ENCODE data around the gene TENT4A.

TENT4A gene

DNA sequence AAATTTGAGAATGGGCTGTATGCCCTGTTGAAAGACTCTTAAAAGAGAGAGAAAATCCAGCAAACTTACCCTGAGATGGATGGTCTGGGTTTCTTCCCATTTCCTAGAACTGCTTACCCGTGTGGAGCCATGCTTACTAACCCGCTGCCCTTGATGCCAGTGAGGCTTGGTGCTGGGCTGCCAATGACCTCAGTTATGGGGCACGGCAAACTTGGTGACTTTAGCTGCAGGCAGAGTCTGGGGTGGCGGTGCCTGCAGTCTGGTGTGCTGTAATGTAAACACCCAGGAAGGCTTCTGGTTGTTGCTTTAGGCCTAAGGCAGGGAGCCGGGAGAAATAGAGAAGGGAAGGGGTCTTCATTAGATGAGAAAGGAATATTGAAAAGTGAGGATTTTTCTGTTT is 7.3 kb upstream of the TENT4A start:
- TF ChIP-seq, protein P1, sequence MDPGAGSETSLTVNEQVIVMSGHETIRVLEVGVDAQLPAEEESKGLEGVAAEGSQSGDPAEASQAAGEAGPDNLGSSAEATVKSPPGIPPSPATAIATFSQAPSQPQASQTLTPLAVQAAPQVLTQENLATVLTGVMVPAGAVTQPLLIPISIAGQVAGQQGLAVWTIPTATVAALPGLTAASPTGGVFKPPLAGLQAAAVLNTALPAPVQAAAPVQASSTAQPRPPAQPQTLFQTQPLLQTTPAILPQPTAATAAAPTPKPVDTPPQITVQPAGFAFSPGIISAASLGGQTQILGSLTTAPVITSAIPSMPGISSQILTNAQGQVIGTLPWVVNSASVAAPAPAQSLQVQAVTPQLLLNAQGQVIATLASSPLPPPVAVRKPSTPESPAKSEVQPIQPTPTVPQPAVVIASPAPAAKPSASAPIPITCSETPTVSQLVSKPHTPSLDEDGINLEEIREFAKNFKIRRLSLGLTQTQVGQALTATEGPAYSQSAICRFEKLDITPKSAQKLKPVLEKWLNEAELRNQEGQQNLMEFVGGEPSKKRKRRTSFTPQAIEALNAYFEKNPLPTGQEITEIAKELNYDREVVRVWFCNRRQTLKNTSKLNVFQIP (CRISPR knock-in tag; IDR thresholded peaks at IDR 0.05; ENCODE audit: borderline replicate concordance, low read depth): no peak
- TF ChIP-seq, protein P2, sequence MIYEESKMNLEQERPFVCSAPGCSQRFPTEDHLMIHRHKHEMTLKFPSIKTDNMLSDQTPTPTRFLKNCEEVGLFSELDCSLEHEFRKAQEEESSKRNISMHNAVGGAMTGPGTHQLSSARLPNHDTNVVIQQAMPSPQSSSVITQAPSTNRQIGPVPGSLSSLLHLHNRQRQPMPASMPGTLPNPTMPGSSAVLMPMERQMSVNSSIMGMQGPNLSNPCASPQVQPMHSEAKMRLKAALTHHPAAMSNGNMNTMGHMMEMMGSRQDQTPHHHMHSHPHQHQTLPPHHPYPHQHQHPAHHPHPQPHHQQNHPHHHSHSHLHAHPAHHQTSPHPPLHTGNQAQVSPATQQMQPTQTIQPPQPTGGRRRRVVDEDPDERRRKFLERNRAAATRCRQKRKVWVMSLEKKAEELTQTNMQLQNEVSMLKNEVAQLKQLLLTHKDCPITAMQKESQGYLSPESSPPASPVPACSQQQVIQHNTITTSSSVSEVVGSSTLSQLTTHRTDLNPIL (CRISPR knock-in tag; IDR thresholded peaks at IDR 0.05; ENCODE audit: low read depth): no peak
- TF ChIP-seq CSDC2 (CRISPR knock-in tag; IDR thresholded peaks at IDR 0.05) (no peak), ARNTL (CRISPR knock-in tag; IDR thresholded peaks at IDR 0.05; ENCODE audit: borderline replicate concordance, low read depth) (no peak), BACH2 (CRISPR knock-in tag; IDR thresholded peaks at IDR 0.05; ENCODE audit: borderline replicate concordance) (no peak)
- ATAC-seq: no peak

DNA sequence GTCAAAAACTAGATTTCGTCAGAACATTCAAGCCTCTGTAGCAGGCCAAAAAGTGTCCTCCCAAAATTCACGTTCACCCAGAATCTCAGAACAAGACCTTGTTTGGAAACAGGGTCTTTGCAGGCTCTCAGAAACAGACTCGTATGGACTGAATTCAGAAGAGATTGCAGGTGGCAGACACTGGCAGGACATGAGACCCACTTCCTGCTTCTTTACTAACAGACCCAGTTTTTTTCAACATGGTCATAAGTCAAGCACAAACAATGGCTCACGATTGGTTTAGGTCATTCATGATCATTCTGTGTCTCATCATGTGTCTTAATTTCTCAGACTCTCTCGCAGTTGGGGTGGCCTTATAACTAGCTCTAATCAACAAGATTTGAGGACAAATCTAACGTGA is 5.4 kb upstream of the TENT4A start:
- no peak for TF ChIP-seq ESRRG (CRISPR knock-in tag; IDR thresholded peaks at IDR 0.05)
- no peak for TF ChIP-seq ZC3H10 (CRISPR knock-in tag; IDR thresholded peaks at IDR 0.05)
- TF ChIP-seq GLIS3 (CRISPR knock-in tag; IDR thresholded peaks at IDR 0.05): no peak
- TF ChIP-seq ISL1 (CRISPR knock-in tag; IDR thresholded peaks at IDR 0.05): no peak
- no peak for ATAC-seq

DNA sequence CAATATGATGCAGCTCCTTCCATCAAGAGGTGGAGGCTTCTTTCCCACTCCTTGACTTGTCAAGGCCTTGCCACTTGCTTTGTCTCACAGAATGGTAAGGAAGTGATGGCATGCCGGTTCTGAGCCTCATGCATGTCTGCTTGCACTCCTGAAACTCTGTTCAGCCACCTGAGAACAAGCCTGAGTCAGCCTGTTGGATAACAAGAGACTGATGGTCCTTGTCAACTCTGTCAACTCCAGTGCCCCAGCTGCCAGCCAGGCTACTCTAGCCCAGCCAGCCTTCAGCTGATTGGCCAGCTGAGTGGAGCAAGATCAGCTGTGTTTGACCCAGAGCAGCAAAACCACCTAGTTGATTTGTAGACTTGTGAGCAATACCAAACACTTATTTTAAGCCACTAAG is 4.4 kb upstream of the TENT4A start:
- no peak for TF ChIP-seq BACH2 (CRISPR knock-in tag; IDR thresholded peaks at IDR 0.05; ENCODE audit: borderline replicate concordance)
- no peak for TF ChIP-seq SNAI2 (CRISPR knock-in tag; IDR thresholded peaks at IDR 0.05)
- TF ChIP-seq GLIS3 (CRISPR knock-in tag; IDR thresholded peaks at IDR 0.05): no peak
- no peak for TF ChIP-seq ESRRG (CRISPR knock-in tag; IDR thresholded peaks at IDR 0.05)
- no peak for TF ChIP-seq ISL1 (CRISPR knock-in tag; IDR thresholded peaks at IDR 0.05)
- TF ChIP-seq, protein P3, sequence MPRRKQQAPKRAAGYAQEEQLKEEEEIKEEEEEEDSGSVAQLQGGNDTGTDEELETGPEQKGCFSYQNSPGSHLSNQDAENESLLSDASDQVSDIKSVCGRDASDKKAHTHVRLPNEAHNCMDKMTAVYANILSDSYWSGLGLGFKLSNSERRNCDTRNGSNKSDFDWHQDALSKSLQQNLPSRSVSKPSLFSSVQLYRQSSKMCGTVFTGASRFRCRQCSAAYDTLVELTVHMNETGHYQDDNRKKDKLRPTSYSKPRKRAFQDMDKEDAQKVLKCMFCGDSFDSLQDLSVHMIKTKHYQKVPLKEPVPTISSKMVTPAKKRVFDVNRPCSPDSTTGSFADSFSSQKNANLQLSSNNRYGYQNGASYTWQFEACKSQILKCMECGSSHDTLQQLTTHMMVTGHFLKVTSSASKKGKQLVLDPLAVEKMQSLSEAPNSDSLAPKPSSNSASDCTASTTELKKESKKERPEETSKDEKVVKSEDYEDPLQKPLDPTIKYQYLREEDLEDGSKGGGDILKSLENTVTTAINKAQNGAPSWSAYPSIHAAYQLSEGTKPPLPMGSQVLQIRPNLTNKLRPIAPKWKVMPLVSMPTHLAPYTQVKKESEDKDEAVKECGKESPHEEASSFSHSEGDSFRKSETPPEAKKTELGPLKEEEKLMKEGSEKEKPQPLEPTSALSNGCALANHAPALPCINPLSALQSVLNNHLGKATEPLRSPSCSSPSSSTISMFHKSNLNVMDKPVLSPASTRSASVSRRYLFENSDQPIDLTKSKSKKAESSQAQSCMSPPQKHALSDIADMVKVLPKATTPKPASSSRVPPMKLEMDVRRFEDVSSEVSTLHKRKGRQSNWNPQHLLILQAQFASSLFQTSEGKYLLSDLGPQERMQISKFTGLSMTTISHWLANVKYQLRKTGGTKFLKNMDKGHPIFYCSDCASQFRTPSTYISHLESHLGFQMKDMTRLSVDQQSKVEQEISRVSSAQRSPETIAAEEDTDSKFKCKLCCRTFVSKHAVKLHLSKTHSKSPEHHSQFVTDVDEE (CRISPR knock-in tag; IDR thresholded peaks at IDR 0.05): no peak
- no peak for TF ChIP-seq CSRNP3 (CRISPR knock-in tag; IDR thresholded peaks at IDR 0.05)
- no peak for TF ChIP-seq ZNF70 (CRISPR knock-in tag; IDR thresholded peaks at IDR 0.05)
- TF ChIP-seq TCF4 (CRISPR knock-in tag; IDR thresholded peaks at IDR 0.05; ENCODE audit: borderline replicate concordance): no peak
- no peak for TF ChIP-seq ZFP30 (CRISPR knock-in tag; IDR thresholded peaks at IDR 0.05)
- no peak for TF ChIP-seq CSDC2 (CRISPR knock-in tag; IDR thresholded peaks at IDR 0.05)
- no peak for TF ChIP-seq ARNTL (CRISPR knock-in tag; IDR thresholded peaks at IDR 0.05; ENCODE audit: borderline replicate concordance, low read depth)
- no peak for TF ChIP-seq OSR1 (CRISPR knock-in tag; IDR thresholded peaks at IDR 0.05)
- TF ChIP-seq, protein P1 (CRISPR knock-in tag; IDR thresholded peaks at IDR 0.05; ENCODE audit: borderline replicate concordance, low read depth): no peak
- no peak for TF ChIP-seq ZC3H10 (CRISPR knock-in tag; IDR thresholded peaks at IDR 0.05)
- no peak for TF ChIP-seq ZFP3 (CRISPR knock-in tag; IDR thresholded peaks at IDR 0.05)
- TF ChIP-seq PPARA (CRISPR knock-in tag; IDR thresholded peaks at IDR 0.05; ENCODE audit: borderline replicate concordance): no peak
- TF ChIP-seq TOX (CRISPR knock-in tag; IDR thresholded peaks at IDR 0.05; ENCODE audit: borderline replicate concordance): no peak
- no peak for TF ChIP-seq ZNF8 (CRISPR knock-in tag; IDR thresholded peaks at IDR 0.05)
- ATAC-seq: no peak

DNA sequence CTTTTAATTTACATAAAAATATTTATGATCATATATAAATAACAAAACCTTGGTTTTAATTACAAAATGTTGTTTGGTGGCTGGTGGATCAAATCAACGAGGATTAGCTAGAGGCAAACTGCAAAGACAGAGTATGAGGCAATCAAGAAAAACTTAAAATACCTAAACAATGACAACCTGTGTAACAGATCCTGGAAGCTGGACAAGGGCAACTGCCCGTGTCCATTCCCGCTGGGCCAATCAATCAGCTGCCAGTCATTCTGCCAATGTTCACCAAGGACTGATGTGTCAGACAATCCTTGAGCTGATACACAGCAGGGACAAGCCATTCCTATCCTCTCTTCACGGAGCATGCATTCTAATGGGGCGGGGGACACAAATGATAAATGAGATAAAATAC is 3.2 kb upstream of the TENT4A start:
- ATAC-seq: no peak
- TF ChIP-seq ISL1 (CRISPR knock-in tag; IDR thresholded peaks at IDR 0.05) (no peak), ZFP3 (CRISPR knock-in tag; IDR thresholded peaks at IDR 0.05) (no peak), OSR1 (CRISPR knock-in tag; IDR thresholded peaks at IDR 0.05) (no peak), ZFP30 (CRISPR knock-in tag; IDR thresholded peaks at IDR 0.05) (no peak), CSDC2 (CRISPR knock-in tag; IDR thresholded peaks at IDR 0.05) (no peak), SNAI2 (CRISPR knock-in tag; IDR thresholded peaks at IDR 0.05) (no peak), TOX (CRISPR knock-in tag; IDR thresholded peaks at IDR 0.05; ENCODE audit: borderline replicate concordance) (no peak), ZNF8 (CRISPR knock-in tag; IDR thresholded peaks at IDR 0.05) (no peak), RARB (CRISPR knock-in tag; IDR thresholded peaks at IDR 0.05) (no peak), CSRNP3 (CRISPR knock-in tag; IDR thresholded peaks at IDR 0.05) (no peak)
- TF ChIP-seq, protein P2 (CRISPR knock-in tag; IDR thresholded peaks at IDR 0.05; ENCODE audit: low read depth): no peak
- TF ChIP-seq, protein P1 (CRISPR knock-in tag; IDR thresholded peaks at IDR 0.05; ENCODE audit: borderline replicate concordance, low read depth): no peak
